ENCODE results near the gene GMEB2.
"Not testable (repeated sequence)": the region's sequence is repeated elsewhere in the genome, so short reads cannot be mapped to it uniquely, and the experiment has no call there.

The GMEB2 gene

GRCh38 chr20:63657937-63658748 is 31.2 kb upstream of the GMEB2 start, which contains the start of gene RTEL1:
Gene RTEL1, plus strand, starts transcription at chr20:63658312. Its CDS starts 1,091 bp downstream, at chr20:63659403.
- in situ Hi-C loops (cut with MboI; ENCODE audit: low sequenced_read_pairs) = no loop called here

- in situ Hi-C loops (cut with MboI; ENCODE audit: low sequenced_read_pairs) = no loop called here
Measured at GRCh38 chr20:63657260-63657936, 30.5 kb upstream of the GMEB2 start.

GRCh38 chr20:63656451-63656850 is 29.6 kb upstream of the GMEB2 start:
- in situ Hi-C loops (cut with MboI; ENCODE audit: low sequenced_read_pairs) = no loop called here

- in situ Hi-C loops (cut with MboI; ENCODE audit: low sequenced_read_pairs) = no loop called here
Measured at GRCh38 chr20:63655249-63655648, 28.3 kb upstream of the GMEB2 start.

- in situ Hi-C loops (cut with MboI; ENCODE audit: low sequenced_read_pairs) = no loop called here
Measured at GRCh38 chr20:63653974-63654668, 27.2 kb upstream of the GMEB2 start.

GRCh38 chr20:63653041-63653973 is 26.4 kb upstream of the GMEB2 start, which contains the start of gene STMN3:
Gene STMN3, minus strand, starts transcription at chr20:63653424. Its CDS starts 79 bp downstream, at chr20:63653345.
- in situ Hi-C loops (cut with MboI; ENCODE audit: low sequenced_read_pairs) = no loop called here

- in situ Hi-C loops (cut with MboI; ENCODE audit: low sequenced_read_pairs) = no loop called here
Measured at GRCh38 chr20:63652192-63652980, 25.5 kb upstream of the GMEB2 start.

- in situ Hi-C loops (cut with MboI; ENCODE audit: low sequenced_read_pairs) = no loop called here
Measured at GRCh38 chr20:63651942-63652191, 25.0 kb upstream of the GMEB2 start.

GRCh38 chr20:63650486-63650885 is 23.6 kb upstream of the GMEB2 start:
- in situ Hi-C loops (cut with MboI; ENCODE audit: low sequenced_read_pairs) = not testable (repeated sequence)

- in situ Hi-C loops (cut with MboI; ENCODE audit: low sequenced_read_pairs) = no loop called here
Measured at GRCh38 chr20:63648895-63649589, 22.1 kb upstream of the GMEB2 start.

- in situ Hi-C loops (cut with MboI; ENCODE audit: low sequenced_read_pairs) = no loop called here
Measured at GRCh38 chr20:63648190-63648589, 21.3 kb upstream of the GMEB2 start.

GRCh38 chr20:63645218-63645617 is 18.3 kb upstream of the GMEB2 start:
- in situ Hi-C loops (cut with MboI; ENCODE audit: low sequenced_read_pairs) = no loop called here

GRCh38 chr20:63643946-63644345 is 17.0 kb upstream of the GMEB2 start:
- in situ Hi-C loops (cut with MboI; ENCODE audit: low sequenced_read_pairs) = no loop called here

- in situ Hi-C loops (cut with MboI; ENCODE audit: low sequenced_read_pairs) = no loop called here
Measured at GRCh38 chr20:63643499-63643898, 16.6 kb upstream of the GMEB2 start.

GRCh38 chr20:63642527-63643247 is 15.8 kb upstream of the GMEB2 start:
- in situ Hi-C loops (cut with MboI; ENCODE audit: low sequenced_read_pairs) = no loop called here

GRCh38 chr20:63641792-63642523 is 15.1 kb upstream of the GMEB2 start:
- in situ Hi-C loops (cut with MboI; ENCODE audit: low sequenced_read_pairs) = no loop called here

- in situ Hi-C loops (cut with MboI; ENCODE audit: low sequenced_read_pairs) = no loop called here
Measured at GRCh38 chr20:63641146-63641791, 14.4 kb upstream of the GMEB2 start.

GRCh38 chr20:63640686-63641085 is 13.8 kb upstream of the GMEB2 start:
- in situ Hi-C loops (cut with MboI; ENCODE audit: low sequenced_read_pairs) = not testable (repeated sequence)

Measured in hTERT RPE-1 (cell line).